Activated effector memory CD4-positive, alpha-beta T cell treated with Interleukin-2 at 50 U/mL for 16 hours (primary cell): ENCODE data around the gene ASB15.
A peak's percentile ranks its signal among the peaks of the same experiment; 100 is the strongest.
"Not testable (repeated sequence)": the region's sequence is repeated elsewhere in the genome, so short reads cannot be mapped to it uniquely, and the experiment has no call there.

ENCODE experiments used
- DNase-seq: peaks from one replicate; pipeline ENCODE4 v3.0.0-alpha.2; 2020

ASB15 gene

DNA sequence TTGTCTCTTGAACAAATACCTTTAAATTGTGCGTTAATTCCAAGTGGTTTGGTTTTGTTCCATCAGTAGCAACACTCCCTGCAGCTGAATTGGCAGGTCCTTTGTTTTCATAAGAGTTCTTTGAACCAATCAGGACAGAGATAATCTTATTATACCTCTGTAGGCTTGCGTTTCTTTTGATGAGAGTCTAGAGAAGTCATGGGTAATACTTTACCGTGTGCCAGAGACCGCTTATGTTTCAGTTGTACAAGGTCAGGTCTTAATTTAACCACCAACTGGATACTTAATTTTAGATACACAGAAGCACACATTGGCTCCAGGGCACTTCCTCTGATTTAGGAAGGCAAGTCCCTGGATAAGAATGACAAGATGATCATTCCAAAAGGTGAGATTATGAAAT lies at the start of gene ASB15:
Gene ASB15, plus strand, starts transcription at position 292 of the 400 bp plus-strand sequence. CDS start 12,682 bp downstream, outside the sequence.
- no peak for DNase-seq

DNA sequence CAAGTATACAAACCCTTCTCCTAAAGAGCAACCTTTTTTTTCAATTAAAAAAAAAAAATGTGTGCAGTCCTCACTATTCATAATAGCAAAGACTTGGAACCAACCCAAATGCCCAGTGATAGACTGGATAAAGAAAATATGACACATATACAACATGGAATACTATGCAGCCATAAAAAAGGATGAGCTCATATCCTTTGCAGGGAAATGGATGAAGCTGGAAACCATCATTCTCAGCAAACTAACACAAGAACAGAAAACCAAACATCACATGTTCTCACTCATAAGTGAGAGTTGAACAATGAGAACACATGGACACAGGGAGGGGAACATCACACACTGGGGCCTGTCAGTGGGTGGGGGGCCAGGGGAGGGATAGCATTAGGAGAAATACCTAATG lies 49.5 kb upstream of the ASB15 start:
- not testable (repeated sequence) for DNase-seq

DNA sequence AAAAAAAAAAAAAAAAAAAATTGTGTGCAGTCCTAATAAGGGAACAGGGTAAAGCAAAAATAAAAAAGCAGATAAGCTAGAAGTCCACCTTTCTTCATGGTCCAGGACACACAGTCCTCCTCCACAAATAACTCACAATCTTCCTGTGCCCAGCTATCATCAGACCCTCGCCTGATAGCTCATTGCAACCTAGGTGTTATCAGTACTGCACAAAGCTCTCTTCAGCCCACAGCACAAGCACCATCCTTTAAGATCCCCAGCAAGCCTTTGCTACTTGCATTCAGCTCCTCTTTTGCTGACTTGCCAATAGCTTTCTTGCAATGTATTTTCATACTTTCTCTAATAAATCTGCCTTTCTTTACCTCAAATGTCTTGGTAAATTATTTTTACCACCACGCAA lies 49.0 kb upstream of the ASB15 start:
- no peak for DNase-seq

DNA sequence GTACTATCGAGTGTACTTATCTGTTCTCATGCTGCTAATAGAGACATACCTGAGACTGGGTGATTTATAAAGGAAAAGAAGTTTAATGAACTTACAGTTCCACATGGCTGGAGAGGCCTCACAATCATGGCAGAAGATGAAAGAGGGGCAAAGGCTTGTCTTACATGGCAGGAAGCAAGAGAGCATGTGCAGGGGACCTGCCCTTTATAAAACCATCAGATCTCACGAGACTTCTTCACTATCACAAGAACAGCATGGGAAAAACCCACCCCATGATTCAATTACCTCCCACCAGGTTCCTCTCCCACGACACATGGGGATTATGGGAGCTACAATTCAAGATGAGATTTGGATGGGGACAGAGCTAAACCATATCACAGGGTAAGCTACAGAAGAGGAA lies 48.5 kb upstream of the ASB15 start:
- DNase-seq: no peak

DNA sequence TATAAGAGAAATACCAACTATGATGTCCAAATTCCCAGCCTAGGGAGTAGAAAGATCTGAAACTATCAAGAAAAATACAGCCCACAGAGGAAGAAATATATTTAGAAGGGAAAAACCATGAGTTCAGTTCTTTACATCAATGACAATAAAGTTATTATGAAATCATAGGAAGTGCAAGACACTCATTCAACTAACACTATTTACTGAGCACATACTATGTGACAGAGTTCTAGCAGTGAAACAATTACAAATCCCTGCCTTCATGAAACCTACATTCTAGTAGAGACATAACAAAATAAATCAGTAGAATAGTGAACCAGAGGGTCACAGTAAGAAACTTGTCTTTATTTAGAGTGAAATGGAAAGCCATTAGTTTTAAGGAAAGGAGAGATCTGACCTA lies 46.1 kb upstream of the ASB15 start:
- no peak for DNase-seq

DNA sequence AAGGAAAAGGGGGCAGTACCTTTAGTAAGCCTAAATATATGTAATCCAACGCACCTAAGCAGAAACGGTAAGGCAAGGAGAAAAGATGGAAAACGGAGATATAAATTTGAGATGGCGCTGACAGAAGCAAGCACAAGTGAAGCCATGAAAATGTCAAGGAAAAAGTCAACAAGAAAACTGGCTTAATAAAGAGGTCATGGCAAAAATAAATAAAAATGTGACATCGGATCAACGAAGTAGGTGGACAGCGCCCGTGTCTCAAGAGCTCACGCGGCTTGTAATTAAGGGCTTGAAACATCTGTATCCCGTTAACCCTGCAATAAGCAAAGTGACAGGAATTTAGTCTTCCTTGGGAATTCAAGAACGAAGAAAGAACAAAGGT lies 44.6 kb upstream of the ASB15 start:
- DNase-seq: no peak

DNA sequence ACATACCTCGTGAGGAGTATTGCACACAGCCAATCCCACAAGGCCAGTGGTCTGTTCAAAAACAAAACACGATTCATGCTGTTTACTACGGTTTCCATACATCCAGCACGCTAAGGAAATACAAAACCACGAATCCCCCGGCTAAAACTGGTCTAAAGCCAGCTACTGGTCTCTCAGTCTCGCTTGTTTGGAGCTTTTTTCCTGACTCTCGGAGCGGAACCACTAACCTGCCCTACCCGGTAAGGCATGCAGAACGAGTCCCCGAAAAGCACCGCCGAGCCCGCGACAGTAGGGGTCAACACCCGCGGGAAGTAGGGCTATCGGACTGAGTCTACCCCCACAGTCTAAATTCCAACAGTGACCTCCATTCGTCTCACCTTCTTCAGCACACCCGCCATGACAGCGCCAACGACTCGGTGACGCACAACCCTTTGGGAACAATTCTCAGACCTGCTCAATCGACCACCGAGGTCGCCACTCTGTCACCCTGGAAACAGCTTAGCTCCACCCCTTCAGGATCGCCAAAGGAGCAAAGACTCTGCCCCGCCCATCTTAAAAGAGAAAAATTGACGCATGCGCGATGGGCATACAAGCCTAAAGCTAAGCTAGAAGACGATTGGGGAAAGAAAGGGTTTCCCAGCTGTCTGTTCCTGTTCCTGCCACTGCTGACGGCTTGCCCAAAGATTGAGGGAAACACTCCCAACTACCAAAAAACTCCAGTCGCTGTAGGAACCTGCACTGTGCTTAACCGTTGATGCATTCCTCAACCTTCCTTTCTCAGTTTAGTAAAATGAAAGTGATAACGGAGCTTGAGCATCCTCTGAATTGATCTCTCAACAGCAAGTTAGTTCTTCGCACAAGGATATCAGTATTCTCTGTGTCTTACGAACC lies 44.0 kb upstream of the ASB15 start, which contains the start of gene NDUFA5:
Gene NDUFA5, minus strand, starts transcription at position 421 of the 891 bp plus-strand sequence. Its CDS starts 23 bp downstream, at position 398.
- DNase-seq: peak; percentile 93

DNA sequence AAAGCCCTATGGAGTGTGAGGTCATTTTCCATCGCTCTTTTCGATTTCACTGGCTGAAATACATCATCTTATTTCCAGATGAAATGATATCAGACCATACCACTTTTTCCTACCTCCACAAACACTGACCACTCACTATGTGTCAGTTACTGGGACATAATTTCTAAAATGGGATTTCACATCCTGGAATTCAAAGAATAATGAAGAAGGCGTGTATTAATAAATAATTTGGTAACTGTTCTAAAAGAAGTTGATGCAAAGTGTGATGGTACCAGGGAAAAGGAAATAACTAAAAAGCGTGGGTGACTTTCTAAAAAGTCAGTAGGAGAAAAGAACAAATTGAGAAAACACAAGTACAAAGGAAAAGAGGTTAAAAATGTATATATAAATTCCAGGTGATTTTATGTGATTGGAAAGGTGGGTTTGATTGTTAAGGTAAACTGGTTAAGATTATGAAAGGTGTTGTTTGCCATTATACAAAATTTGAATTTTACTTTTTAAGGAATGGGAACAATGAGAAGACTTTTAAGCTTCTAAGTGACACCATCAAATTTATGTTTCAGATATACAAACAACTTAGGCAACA lies 43.2 kb upstream of the ASB15 start:
- DNase-seq: no peak

DNA sequence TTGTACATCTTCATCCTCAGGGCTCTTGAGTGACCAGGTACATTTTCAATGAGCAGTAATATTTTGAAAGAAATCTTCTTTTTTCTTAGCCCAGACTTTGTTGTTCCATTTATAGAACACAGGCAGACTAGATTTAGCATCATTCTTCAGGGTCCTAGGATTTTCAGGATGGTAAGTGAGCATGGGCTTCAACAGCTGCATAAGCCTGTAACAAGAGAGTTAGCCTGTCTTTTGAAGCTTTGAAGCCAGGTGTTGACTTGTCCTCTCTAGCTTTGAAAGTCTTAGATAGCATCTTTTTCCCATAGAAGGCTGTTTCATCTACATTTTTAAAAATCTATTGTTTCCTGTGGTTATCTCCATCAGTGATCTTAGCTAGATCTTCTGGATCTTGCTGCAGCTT lies 39.5 kb upstream of the ASB15 start:
- no peak for DNase-seq

DNA sequence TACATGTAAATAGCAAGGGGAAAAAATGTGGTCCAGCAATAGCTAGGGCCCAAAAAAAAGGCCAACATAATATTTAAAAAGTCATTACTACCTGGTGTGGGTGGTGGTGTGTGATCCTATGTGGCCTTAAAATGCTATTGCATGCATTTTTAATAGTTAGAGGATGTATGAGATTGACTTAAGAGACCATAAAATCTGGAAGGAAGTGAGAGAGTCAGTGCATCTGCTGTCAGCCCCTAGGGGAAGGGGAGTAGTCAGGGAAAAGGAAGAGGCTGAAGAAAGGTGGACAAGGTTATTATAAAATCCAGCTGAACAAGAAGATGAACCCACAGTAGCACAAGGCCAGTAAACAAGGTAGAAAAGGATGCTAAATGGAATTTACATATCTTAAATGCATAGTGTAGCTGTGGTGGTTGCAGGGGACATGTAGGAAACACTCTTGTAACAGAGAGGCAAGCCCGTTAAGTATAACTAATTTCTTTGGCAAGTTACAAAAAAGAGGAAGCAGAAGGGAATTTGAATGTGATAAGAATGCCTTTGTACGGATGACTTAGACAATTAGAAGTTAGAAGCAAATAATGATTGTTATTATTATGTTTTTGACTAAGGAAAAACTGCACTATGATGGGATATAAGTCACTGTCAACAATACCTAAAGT lies 32.1 kb upstream of the ASB15 start:
- no peak for DNase-seq

DNA sequence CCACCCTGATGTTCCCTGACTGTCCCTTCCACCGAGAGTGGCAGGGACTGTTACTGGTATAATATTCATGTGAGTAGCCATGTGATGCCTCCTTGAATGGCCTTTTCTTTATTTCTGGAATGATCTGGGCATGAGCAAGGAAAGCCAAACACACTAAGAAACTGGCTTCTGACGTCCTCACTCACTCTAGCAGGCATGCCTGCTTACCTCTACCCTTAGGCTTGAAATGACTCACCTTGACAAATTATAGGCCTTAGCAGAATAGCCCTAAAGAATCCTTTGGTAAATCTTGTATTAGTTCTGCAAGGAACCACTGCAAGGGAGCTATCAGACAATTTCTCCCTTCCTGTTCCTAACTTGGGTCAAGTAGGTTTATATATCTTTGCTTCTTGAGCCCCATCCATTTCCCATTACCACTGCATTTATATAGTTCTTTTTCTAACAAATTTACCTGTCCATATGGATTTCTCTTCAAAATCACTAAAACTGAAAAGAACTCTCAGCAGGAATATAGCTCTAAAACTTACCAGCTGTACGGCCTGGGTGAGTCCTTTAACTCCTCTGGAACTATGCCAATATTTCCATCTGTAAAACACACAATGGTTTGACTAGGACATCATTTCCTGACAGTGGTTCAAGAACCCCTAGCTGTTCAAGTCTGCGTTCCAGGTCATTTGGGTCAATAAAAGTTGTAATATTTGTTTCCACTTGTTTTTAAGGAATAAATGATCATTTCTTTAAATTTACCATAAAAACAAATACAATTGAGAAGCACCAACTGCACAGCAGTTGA lies 31.0 kb upstream of the ASB15 start:
- no peak for DNase-seq

DNA sequence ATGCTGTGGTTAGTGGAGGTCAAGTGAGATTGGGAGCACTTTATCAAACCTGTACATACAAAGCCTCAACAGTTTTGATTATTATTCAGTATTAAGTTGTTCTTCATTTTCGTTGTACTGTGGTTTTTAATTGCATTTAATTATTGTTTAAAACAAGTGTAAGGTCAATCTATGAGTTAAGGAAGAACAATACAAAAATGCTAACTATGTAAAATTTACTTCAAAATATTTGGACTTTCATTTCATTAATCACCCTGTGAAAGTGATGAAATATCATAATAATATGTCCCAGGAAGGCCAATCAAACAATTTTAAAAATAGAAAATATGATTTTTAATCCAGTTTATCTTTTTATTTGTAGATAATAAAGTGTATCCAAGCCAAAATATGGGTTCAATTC lies 30.4 kb upstream of the ASB15 start:
- no peak for DNase-seq

DNA sequence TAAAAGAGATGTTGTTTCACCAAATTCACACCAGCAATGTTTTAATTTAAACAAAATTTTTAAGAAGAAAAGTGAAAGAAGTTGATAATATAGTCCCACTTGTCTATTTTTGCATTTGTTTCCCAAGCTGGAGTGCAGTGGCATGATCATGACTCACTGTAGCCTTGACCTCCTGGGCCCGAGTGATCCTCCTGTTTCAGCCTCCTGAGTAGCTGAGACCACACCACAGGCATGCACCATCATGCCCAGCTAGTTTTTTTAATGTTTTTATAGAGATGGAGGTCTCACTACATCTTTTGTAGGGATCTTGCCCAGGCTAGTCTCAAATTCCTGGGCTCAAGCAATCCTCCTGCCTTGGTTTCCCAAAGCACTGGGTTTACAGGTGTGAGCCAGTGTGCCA lies 29.9 kb upstream of the ASB15 start:
- DNase-seq: no peak

DNA sequence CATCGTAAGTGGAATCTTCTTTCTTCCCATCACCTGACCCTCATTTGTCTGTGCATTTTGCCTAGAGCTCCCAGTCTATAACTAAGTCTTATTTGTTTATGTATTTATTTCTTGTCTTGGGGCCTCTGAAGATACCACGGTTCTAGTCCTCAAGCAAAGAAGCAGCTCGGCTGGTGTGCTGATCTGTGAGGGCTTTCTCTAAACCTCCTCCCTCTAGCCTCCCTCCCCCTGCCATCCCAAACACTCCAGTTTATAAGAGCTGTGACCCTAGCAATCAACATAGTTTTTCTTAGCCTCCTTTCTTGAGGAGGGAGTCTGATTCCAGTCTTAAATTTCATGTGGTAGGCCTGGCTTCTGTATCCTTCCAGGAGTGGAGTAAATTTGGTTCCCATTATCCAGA lies 28.3 kb upstream of the ASB15 start:
- DNase-seq: no peak

DNA sequence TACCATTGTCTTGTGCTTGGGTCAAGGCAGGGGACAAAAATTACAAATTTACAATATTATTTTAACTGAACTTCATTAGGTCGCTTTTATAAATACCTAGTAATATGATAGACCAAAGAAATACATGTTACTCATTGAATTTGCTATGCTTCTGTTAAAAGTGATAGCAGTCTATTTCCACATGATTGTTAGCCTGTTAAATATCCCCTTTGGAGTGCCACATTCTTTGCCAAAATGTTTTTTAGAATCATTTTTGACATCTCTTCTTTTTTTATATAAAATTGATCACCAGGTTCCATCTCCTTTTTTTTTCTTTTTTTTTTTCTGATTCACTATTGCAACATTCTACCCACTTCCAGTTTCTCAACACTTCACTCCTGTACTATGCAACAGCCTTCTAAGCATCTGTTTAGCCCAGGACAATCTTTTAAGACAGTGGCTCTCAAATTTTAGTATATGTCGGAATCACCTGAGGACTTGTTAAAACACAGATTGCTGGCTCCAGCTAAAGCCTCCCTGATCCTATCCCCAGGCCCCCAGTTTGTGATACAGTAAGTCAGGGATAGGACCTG lies 27.6 kb upstream of the ASB15 start:
- DNase-seq: no peak

DNA sequence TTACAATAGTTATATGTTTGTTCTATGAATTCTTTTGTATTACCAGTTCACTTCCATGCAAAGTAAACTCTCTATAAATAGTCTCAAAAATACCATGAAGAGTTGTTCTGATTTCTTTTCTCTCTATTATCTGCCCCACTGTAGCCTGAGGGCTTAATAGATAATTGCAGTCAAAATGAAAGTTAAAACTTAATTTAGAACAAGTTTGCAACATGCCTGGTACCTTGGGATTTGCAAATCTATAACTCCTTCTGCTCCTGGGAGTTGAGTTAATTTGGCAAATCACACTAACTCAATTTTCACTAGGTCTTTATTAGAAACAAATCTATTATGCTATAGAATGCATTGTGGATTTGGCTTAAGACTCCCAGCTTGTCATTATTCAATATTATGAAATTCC lies 22.2 kb upstream of the ASB15 start:
- DNase-seq: no peak

DNA sequence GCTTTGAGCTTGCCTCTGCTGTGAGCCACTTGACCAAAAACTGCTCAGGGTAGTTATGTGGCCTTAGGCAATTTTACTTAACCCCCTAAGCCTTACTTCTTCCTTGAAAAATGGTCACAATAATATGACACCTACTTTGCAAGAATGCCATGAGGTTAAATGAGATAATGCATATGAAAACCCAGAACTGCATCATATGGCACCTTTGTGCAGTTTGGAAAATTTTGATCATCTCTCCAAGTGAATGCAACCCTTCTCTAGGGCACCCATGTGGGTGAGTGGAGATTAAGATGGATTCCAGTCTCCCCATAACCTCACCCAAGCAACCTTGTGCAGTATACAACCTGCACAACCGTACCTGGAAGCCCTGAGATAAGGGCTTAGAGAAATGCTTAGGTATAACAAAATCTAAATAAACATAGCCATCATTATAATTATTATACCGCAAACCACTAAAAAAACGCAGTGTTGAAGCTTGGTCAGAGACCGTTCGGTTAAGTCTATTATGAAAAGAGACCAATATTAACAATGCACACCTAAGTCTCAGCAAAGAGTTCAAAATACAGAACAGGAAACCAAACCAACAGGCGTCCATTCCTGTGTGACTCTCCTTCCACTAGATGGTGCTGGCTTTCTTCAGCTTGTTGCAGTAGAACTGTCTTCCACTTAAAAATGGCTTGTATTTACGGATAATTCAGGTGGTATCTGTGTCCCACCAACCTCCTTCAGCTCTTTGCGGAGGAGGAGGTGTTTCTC lies 21.0 kb upstream of the ASB15 start:
- no peak for DNase-seq

DNA sequence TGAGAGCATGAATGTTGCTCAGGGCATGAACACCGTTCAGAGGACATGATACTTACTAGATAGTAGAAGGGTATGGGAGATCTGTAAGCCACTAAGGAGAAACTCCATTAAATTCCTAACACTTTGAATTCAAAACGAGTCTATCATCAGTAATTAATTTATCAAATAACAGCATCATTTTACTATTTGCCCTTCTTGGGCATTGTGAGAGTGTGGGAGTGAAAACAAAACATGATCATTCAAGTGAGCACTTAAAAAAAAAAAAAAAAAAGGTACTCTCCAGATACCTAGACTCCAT lies 20.5 kb upstream of the ASB15 start:
- no peak for DNase-seq

DNA sequence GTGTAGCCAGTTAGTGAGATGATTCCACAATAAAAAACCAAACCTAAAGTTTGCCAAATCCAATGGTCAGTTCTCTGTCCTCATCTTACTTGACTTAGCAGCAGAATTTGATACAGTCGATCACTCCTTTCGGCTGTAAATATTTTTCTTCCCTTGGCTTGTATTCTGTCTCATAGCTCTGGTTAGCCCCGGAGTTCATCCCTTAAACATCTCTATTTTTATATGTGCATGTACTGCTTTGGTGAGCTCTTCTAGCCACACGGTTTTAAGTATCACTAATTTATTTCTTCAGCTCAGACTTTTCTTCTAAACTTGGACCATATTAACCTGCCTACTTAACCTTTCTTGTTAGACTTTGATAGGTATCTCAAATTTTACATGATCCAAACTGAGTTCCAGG lies 17.8 kb upstream of the ASB15 start:
- no peak for DNase-seq

DNA sequence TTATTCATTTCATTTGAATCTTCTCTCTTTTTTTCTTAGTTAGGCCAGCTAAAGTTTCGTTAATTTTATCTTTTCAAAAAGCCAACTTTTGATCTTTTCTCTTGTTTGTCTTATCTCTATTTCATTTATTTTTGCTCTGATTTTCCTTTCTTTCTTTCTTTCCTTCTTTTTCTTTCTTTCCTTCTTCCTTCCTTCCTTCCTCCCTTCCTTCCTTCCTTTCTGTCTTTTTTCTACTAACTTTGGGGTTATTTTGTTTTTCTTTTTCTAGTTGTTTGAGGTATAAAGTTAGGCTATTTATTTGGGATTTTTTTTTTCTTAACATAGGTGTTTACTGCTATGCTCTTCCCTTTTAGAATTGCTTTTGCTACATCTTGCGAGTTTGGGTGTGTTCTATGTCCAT lies 13.2 kb upstream of the ASB15 start:
- DNase-seq: no peak

DNA sequence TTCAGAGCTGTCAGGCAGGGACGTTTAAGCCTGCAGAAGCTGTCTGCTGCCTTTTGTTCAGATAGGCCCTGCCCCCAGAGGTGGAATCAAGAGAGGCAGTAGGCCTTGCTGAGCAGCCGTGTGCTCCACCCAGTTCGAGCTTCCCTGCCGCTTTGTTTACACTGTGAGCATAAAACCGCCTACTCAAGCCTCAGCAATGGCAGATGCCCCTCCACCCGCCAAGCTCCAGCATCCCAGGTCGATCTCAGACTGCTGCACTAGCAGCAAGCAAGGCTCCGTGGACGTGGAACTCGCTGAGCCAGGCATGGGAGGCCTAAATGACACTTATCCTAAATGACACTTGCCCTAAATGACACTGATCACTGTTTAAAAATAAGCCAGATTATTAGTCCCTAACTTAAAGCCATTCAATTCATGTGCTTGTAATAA lies 6.8 kb upstream of the ASB15 start:
- no peak for DNase-seq

DNA sequence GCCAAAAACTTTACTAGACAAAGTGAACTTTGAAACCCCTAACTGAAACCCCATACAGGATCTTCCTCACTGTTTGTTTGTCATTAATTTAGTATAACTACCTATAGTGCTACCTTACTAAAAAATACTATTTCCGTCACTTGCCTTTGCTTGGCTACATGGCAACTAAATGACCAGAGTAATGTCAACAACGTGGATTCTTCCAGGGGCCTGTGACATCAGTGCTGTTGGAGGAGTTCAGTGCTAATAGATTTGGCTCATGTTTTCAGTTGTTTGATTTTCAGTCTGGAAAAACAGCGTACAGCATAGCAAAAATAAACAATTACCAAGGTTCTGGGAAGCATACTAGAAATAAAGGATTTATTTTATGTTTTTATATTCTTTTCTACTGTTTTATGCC lies 3.0 kb upstream of the ASB15 start:
- DNase-seq: no peak
